HepG2 (cell line): ENCODE measurements around the gene TAS2R40. TPM values are rescaled to one million over a fixed set of nuclear protein-coding genes. Genes with fewer than 3 reads are reported as not detected.

ENCODE experiments used
- ATAC-seq: fragments of 200-7000 bp; cut with Tn5 transposase; 3 replicates; pipeline ENCODE4 v1.9.1; 2020; ENCODE audit warnings: mild to moderate bottlenecking, moderate library complexity
- BruUV-seq: library from RNA; stranded (reverse); fragments of 400-500 nt; replicated peaks from 2 replicates; lab custom pipeline; 2021; lab: Mats Ljungman, UMichigan
- CTCF ChIA-PET: fragments of 300-600 bp; formaldehyde crosslinking; extraction: SDS; loops from one replicate; lab custom pipeline; 2021; ENCODE audit warnings: low total read pairs, inconsistent platforms, low intra/inter-chr PET ratio; lab: Yijun Ruan, JAX
- POLR2A ChIA-PET: fragments of 350-600 bp; sonication (Branson Sonifier 250); formaldehyde crosslinking; loops from one replicate; lab custom pipeline; 2020; ENCODE audit warnings: antibody characterized with exemption, inconsistent platforms; lab: Yijun Ruan, JAX
- DNase-seq: peaks from one replicate; pipeline ENCODE4 v3.0.0-alpha.2; 2015; ENCODE audit warnings: low spot score
- FAIRE-seq: peaks from 3 replicates; lab custom pipeline; 2011; peaks lifted over from hg19 to GRCh38; lab: Jason Lieb, UNC
- H2AFZ ChIP-seq: one replicate; pipeline ENCODE4 v1.6.1; 2011; ENCODE audit warnings: low read length, inconsistent platforms
- H3K27ac ChIP-seq: fragments of 300-600 bp; 3 replicates; pipeline ENCODE4 v1.8.0; 2011; ENCODE audit warnings: mixed run types, mild to moderate bottlenecking, mixed read lengths, low read length, inconsistent platforms; ENCODE audit not compliant: insufficient read depth; ENCODE audit errors: extremely low read length
- H3K27me3 ChIP-seq, 2 experiments: fragments of 200-600 bp in 1 of 2; 2 replicates in 1 of 2; 3 replicates in 1 of 2; pipeline versions ENCODE4 v1.6.0 to v1.8.0; 2011; ENCODE audit warnings: low read length in 2 of 2, mild to moderate bottlenecking in 2 of 2, moderate library complexity in 2 of 2, inconsistent platforms in 1 of 2; ENCODE audit not compliant: insufficient read depth in 2 of 2, control insufficient read depth in 1 of 2
- H3K36me3 ChIP-seq, 2 experiments: fragments of 200-600 bp in 1 of 2; replicated peaks in 1 of 2; 2 replicates in 1 of 2; 3 replicates in 1 of 2; pipeline versions ENCODE4 v1.5.1 to v1.8.0; 2011; ENCODE audit warnings: low read length in 2 of 2, inconsistent platforms in 1 of 2; ENCODE audit not compliant: insufficient read depth in 2 of 2, control insufficient read depth in 1 of 2
- H3K4me1 ChIP-seq: 2 replicates; pipeline ENCODE4 v1.5.1; 2012; ENCODE audit warnings: low read length, inconsistent platforms; ENCODE audit not compliant: insufficient read depth
- H3K4me2 ChIP-seq: 2 replicates; pipeline ENCODE4 v1.6.0; 2011; ENCODE audit warnings: low read depth, low read length, inconsistent platforms
- H3K4me3 ChIP-seq, 3 experiments: fragments of 200-600 bp in 1 of 3; sonication (generic), shearing (Covaris generic) in 1 of 3; replicated peaks in 1 of 3; 2 replicates each; pipeline ENCODE4 v1.5.1; 2011 to 2016; ENCODE audit warnings: low read length in 3 of 3, inconsistent platforms in 2 of 3, low read depth in 2 of 3, mild to moderate bottlenecking in 2 of 3, control low read depth in 1 of 3, mixed read lengths in 1 of 3; ENCODE audit not compliant: insufficient read depth in 1 of 3
- H3K79me2 ChIP-seq: one replicate; pipeline ENCODE4 v1.6.1; 2011; ENCODE audit warnings: low read length, inconsistent platforms; ENCODE audit not compliant: insufficient read depth
- H3K9ac ChIP-seq: 2 replicates; pipeline ENCODE4 v1.6.0; 2011; ENCODE audit warnings: mild to moderate bottlenecking, low read depth, low read length, inconsistent platforms; ENCODE audit not compliant: insufficient read depth
- H3K9me3 ChIP-seq: 2 replicates; pipeline ENCODE4 v1.5.1; 2012; ENCODE audit warnings: mild to moderate bottlenecking, low read length
- H4K20me1 ChIP-seq: 2 replicates; pipeline ENCODE4 v1.6.0; 2011; ENCODE audit warnings: inconsistent platforms, mild to moderate bottlenecking, low read length, moderate library complexity; ENCODE audit not compliant: insufficient read depth
- CC2D1A ChIP-seq: sonication (generic); formaldehyde crosslinking; IDR thresholded peaks from 2 replicates; pipeline ENCODE4 v1.8.1; 2023; ENCODE audit warnings: mild to moderate bottlenecking, missing genetic modification reagents
- GATAD1 ChIP-seq: IDR thresholded peaks from 2 replicates; pipeline ENCODE4 v1.6.1; 2016; ENCODE audit warnings: missing genetic modification reagents, missing compliant biosample characterization
- MBD4 ChIP-seq: IDR thresholded peaks from 2 replicates; pipeline ENCODE4 v1.6.1; 2012; ENCODE audit warnings: low read length, inconsistent platforms, borderline replicate concordance
- SNAPC2 ChIP-seq: sonication (generic); formaldehyde crosslinking; IDR thresholded peaks from 2 replicates; pipeline ENCODE4 v1.8.1; 2022; ENCODE audit warnings: mild to moderate bottlenecking, missing genetic modification reagents
- TAF1 ChIP-seq: sonication (generic); formaldehyde crosslinking; IDR thresholded peaks from 2 replicates; pipeline ENCODE4 v1.4.0; 2020; ENCODE audit warnings: missing genetic modification reagents
- XBP1 ChIP-seq: sonication (generic); formaldehyde crosslinking; IDR thresholded peaks from 2 replicates; pipeline ENCODE4 v1.5.0; 2020; ENCODE audit warnings: missing genetic modification reagents
- ZFP82 ChIP-seq: sonication (generic); formaldehyde crosslinking; IDR thresholded peaks from 2 replicates; pipeline ENCODE4 v1.5.1; 2020; ENCODE audit warnings: mild to moderate bottlenecking, missing genetic modification reagents, borderline replicate concordance
- ZKSCAN5 ChIP-seq: sonication (generic); formaldehyde crosslinking; IDR thresholded peaks from 2 replicates; pipeline ENCODE4 v1.5.1; 2020; ENCODE audit warnings: mild to moderate bottlenecking, missing genetic modification reagents
- ZNF225 ChIP-seq: sonication (generic); formaldehyde crosslinking; IDR thresholded peaks from 2 replicates; pipeline ENCODE4 v1.4.0; 2020; ENCODE audit warnings: mild to moderate bottlenecking, missing genetic modification reagents
- ZNF781 ChIP-seq: sonication (generic); formaldehyde crosslinking; IDR thresholded peaks from 2 replicates; pipeline ENCODE4 v1.5.1; 2020; ENCODE audit warnings: borderline replicate concordance, mild to moderate bottlenecking, missing genetic modification reagents; ENCODE audit errors: not compliant biosample characterization
- WGBS: methylation state at CpG from one replicate; pipeline ENCODE4 v1.1.6; 2017; ENCODE audit warnings: low lambda C conversion rate; 5-methylcytosine and 5-hydroxymethylcytosine counted together
- in situ Hi-C: cut with HindIII; loops from 2 replicates; pipeline ENCODE4 v1.10.0; 2017; ENCODE audit warnings: low pct_unique_long_range_greater_than_20kb; ENCODE audit not compliant: extremely low pct_ligation_motif_present
- intact Hi-C: fragments of 100-400 bp; cut with micrococcal nuclease; formaldehyde crosslinking; loops from one replicate; pipeline ENCODE4 v1.10.0; 2022; ENCODE audit not compliant: unreplicated experiment
- polyA plus RNA-seq, 8 experiments: library from polyadenylated mRNA; depleted of rRNA in 3 of 8; stranded (reverse) in 7 of 8; unstranded in 1 of 8; fragments of >200 nt; fragmentation: Illumina TruSeq in 4 of 8; extraction: Trizol in 4 of 8; gene quantifications; 2 replicates each; pipeline versions ENCODE4 v1.2.1 to v1.2.3, GENCODE V29; 2011 to 2016; ENCODE audit warnings: low read depth in 4 of 8, missing spikeins in 1 of 8, mixed read lengths in 1 of 8; ENCODE audit not compliant: insufficient read depth in 1 of 8
- total RNA-seq, 5 experiments: library from RNA; depleted of rRNA; stranded (reverse); fragments of >200 nt; fragmentation: Illumina TruSeq; extraction: Trizol; gene quantifications; 2 replicates each; pipeline ENCODE4 v1.2.3, GENCODE V29; 2016; ENCODE audit warnings: low read depth in 1 of 5
- TF ChIP-seq, protein P1 (sequence below): sonication (generic); formaldehyde crosslinking; IDR thresholded peaks from 2 replicates; pipeline ENCODE4 v1.4.0; 2020; ENCODE audit warnings: mild to moderate bottlenecking, missing genetic modification reagents
- TF ChIP-seq, protein P2 (sequence below): sonication (generic); formaldehyde crosslinking; IDR thresholded peaks from 2 replicates; pipeline ENCODE4 v1.8.0; 2022; ENCODE audit warnings: mild to moderate bottlenecking, missing genetic modification reagents, moderate library complexity
- TF ChIP-seq, protein P3 (sequence below): sonication (generic); formaldehyde crosslinking; IDR thresholded peaks from 2 replicates; pipeline ENCODE4 v1.4.0; 2020; ENCODE audit warnings: missing genetic modification reagents, borderline replicate concordance

Gene TAS2R40
- total and polyA plus RNA-seq, 2 of the 13 experiments (the other 11 are each of a cell fraction or from before 2014, with no cell fraction given) = not detected

DNA sequence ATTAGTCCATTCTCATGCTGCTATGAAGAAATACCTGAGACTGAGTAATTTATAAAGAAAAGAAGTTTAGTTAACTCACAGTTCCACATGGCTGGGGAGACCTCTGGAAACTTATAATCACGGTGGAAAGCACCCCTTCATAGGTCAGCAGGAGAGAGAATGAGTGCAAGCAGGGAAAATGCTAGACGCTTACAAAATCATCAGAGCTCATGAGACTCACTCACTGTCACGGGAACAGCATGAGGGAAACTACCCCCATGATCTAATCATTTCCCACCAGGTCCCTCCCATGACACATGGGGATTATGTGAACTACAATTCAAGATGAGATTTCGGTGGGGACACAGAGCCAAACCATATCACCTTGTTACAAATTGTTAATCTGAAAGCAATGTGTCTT, 22.8 kb upstream of the TAS2R40 start:
- in situ Hi-C loops = no loop called here
- DNase-seq (no peak), ATAC-seq (no peak), FAIRE-seq (no peak)
- ChIA-PET CTCF (no interaction called here), POLR2A (no interaction called here)
- TF ChIP-seq, protein P1, sequence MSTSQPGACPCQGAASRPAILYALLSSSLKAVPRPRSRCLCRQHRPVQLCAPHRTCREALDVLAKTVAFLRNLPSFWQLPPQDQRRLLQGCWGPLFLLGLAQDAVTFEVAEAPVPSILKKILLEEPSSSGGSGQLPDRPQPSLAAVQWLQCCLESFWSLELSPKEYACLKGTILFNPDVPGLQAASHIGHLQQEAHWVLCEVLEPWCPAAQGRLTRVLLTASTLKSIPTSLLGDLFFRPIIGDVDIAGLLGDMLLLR (CRISPR knock-in tag) = no peak
- TF ChIP-seq ZNF225 (no peak), XBP1 (CRISPR knock-in tag) (no peak)
- TF ChIP-seq, protein P2, sequence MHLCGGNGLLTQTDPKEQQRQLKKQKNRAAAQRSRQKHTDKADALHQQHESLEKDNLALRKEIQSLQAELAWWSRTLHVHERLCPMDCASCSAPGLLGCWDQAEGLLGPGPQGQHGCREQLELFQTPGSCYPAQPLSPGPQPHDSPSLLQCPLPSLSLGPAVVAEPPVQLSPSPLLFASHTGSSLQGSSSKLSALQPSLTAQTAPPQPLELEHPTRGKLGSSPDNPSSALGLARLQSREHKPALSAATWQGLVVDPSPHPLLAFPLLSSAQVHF (CRISPR knock-in tag) = no peak
- no peaks in the 10 kb centered on the region for H3K79me2 ChIP-seq
- no peaks in the 10 kb centered on the region for H3K4me1 ChIP-seq
- H3K9me3 ChIP-seq = no peaks in the 10 kb centered on the region
- H4K20me1 ChIP-seq = no peaks in the 10 kb centered on the region
- H3K27me3 ChIP-seq = no peaks in the 10 kb centered on the region
- H3K4me3 ChIP-seq = no peak overlapping the region
- WGBS = 5% methylated on average over 4 of the region's 4 CpGs
- BruUV-seq = no TSS peak
- intact Hi-C loops = no loop called here
- no peak overlapping the region for H2AFZ ChIP-seq
- H3K36me3 ChIP-seq = no peaks in the 10 kb centered on the region
- no peak overlapping the region for H3K9ac ChIP-seq
- H3K27ac ChIP-seq = no peak overlapping the region
- no peak overlapping the region for H3K4me2 ChIP-seq

DNA sequence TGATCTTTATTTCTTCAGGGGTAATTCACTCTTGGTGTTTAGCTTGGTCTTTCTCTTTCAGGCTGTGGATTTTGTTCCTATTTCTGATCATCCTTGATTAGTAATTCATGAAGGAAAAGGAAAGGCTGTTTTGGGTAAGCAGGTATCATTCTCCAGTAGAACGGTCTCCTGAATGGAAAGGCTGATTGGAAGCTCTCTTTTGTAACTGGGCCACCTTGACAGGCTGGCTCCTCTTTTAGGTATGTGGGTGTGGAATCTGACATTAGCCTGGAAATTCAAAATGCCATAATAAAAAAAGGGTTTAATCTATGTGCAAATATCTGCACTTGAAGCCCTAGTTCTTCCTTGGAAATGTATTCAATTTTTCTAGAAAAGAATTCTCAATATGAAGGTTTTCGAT, 19.7 kb upstream of the TAS2R40 start:
- ATAC-seq = no peak
- BruUV-seq = no TSS peak
- POLR2A ChIA-PET = no interaction called here
- no peak for FAIRE-seq
- CTCF ChIA-PET = no interaction called here
- Histone ChIP-seq H3K27me3 (no peaks in the 10 kb centered on the region), H3K9ac (no peak overlapping the region), H3K27ac (no peak overlapping the region), H3K36me3 (no peaks in the 10 kb centered on the region), H3K4me1 (no peaks in the 10 kb centered on the region), H4K20me1 (no peaks in the 10 kb centered on the region), H2AFZ (no peak overlapping the region), H3K79me2 (no peaks in the 10 kb centered on the region), H3K4me2 (no peak overlapping the region), H3K9me3 (no peaks in the 10 kb centered on the region), H3K4me3 (no peak overlapping the region)
- no peak for DNase-seq
- WGBS = 0% methylated on average over 2 of the region's 2 CpGs
- in situ Hi-C loops (no loop called here), intact Hi-C loops (no loop called here)
- TF ChIP-seq CC2D1A = no peak
- TF ChIP-seq, protein P3, sequence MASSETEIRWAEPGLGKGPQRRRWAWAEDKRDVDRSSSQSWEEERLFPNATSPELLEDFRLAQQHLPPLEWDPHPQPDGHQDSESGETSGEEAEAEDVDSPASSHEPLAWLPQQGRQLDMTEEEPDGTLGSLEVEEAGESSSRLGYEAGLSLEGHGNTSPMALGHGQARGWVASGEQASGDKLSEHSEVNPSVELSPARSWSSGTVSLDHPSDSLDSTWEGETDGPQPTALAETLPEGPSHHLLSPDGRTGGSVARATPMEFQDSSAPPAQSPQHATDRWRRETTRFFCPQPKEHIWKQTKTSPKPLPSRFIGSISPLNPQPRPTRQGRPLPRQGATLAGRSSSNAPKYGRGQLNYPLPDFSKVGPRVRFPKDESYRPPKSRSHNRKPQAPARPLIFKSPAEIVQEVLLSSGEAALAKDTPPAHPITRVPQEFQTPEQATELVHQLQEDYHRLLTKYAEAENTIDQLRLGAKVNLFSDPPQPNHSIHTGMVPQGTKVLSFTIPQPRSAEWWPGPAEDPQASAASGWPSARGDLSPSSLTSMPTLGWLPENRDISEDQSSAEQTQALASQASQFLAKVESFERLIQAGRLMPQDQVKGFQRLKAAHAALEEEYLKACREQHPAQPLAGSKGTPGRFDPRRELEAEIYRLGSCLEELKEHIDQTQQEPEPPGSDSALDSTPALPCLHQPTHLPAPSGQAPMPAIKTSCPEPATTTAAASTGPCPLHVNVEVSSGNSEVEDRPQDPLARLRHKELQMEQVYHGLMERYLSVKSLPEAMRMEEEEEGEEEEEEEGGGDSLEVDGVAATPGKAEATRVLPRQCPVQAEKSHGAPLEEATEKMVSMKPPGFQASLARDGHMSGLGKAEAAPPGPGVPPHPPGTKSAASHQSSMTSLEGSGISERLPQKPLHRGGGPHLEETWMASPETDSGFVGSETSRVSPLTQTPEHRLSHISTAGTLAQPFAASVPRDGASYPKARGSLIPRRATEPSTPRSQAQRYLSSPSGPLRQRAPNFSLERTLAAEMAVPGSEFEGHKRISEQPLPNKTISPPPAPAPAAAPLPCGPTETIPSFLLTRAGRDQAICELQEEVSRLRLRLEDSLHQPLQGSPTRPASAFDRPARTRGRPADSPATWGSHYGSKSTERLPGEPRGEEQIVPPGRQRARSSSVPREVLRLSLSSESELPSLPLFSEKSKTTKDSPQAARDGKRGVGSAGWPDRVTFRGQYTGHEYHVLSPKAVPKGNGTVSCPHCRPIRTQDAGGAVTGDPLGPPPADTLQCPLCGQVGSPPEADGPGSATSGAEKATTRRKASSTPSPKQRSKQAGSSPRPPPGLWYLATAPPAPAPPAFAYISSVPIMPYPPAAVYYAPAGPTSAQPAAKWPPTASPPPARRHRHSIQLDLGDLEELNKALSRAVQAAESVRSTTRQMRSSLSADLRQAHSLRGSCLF (CRISPR knock-in tag) = no peak
- no peak for TF ChIP-seq TAF1
- TF ChIP-seq MBD4 = no peak
- TF ChIP-seq ZKSCAN5 (CRISPR knock-in tag) = no peak
- TF ChIP-seq ZNF781 (CRISPR knock-in tag) = no peak
- TF ChIP-seq SNAPC2 (CRISPR knock-in tag) = no peak
- TF ChIP-seq ZFP82 (CRISPR knock-in tag) = no peak
- TF ChIP-seq GATAD1 (CRISPR knock-in tag) = no peak
